Stimulated activated CD8-positive, alpha-beta memory T cell treated with anti-CD3 and anti-CD28 coated beads, Interleukin-15, amount 100 ng/mL, for 48 hours (primary cell): Measurements from ENCODE around the gene S100A3.
A peak's percentile ranks its signal among the peaks of the same experiment; 100 is the strongest.
"Not testable (repeated sequence)": the region's sequence is repeated elsewhere in the genome, so short reads cannot be mapped to it uniquely, and the experiment has no call there.

Experiments used
- DNase-seq, 2 donors: peaks; one replicate each; pipeline ENCODE4 v3.0.0-alpha.2; 2020; ENCODE audit warnings: low read depth in 2 of 2

S100A3 gene

DNA sequence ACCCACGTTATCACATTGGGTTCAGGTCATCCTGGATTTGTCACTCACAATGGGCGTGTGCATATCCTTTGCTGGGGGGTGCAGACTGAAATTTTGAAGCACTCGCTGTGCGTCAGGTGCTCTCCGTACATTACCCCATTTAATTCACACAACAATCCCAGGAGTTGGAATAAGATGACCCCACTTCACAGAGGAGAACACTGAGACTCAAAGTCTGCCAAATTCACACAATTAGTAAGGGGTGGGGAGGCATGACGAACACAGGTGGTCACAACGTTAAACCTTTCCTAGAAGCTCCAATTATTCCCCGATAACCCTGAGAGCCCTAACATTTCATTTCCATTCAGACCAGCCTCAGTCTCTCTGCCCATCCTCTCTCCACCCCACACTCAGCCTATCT lies 20.4 kb upstream of the S100A3 start:
- no peak for DNase-seq

DNA sequence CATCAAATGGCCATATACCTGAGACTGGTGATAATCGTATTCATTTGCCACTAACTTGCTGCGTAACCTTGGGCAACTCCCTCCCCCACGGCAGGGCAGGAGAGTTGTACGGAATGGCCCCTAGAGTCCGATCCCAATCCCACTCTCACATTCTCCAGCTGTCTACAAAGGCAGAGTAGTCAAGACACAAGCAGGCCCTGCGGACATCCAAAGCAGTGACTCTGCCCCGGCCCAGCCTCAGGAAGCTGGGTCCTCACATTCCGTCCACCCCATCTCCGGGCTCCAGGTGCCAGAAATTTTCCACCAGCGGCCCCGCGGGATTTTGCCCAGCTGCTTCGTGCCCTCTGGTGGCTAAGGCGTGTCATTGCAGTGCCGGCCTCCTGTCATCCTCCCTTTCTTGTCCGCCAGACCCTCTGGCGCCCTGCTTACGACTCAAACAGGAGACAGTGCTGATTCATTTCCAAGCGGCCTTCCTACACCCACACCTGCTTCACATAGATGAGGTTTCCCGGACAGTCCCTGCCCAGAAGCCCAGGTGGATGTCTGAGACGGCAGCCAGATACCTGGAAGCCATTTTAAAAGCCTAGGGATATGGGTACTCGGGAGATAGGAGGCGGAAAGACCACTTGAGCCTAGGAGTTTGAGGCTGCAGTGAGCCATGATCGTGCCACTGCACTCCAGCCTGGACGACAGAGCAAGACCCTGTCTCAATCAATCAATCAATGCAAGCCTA lies 19.5 kb upstream of the S100A3 start:
- peak; percentile 69 to 80 for DNase-seq

DNA sequence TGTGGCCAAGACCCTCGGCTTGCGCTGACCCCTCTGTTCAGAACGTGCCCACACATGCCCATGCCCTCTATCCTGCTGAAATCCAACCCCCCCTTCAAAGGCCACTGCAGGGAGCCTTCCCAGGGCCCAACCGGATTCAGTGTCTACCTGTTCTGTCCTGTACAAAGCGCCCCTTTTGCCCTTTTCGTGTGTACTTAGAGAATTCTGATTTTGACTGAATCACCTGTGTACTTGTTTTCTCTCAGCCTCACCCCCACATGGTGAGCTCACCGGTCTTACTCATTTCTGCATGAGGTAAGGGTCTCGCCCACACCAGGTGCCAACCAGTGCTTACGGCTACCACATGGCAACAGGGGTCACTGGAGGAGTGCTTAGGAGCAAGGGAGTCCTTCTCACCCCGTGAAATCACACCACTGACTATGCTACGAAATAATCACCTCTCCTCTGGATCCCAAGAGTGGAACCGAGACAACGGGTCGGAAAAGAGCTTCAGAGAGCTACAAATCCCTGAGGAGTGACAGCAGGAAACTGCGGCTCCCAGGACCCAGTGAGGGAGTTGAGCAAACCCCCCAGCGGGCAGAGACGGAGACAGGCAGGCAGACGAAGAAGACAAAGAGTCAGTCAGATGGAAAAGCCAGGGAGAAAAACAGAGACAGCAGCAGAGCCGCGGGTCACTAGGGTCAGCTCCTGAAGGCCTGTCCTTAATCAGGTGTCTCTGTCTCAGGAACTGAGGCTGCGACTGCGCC lies 18.7 kb upstream of the S100A3 start:
- peak; percentile 33 to 72 for DNase-seq

DNA sequence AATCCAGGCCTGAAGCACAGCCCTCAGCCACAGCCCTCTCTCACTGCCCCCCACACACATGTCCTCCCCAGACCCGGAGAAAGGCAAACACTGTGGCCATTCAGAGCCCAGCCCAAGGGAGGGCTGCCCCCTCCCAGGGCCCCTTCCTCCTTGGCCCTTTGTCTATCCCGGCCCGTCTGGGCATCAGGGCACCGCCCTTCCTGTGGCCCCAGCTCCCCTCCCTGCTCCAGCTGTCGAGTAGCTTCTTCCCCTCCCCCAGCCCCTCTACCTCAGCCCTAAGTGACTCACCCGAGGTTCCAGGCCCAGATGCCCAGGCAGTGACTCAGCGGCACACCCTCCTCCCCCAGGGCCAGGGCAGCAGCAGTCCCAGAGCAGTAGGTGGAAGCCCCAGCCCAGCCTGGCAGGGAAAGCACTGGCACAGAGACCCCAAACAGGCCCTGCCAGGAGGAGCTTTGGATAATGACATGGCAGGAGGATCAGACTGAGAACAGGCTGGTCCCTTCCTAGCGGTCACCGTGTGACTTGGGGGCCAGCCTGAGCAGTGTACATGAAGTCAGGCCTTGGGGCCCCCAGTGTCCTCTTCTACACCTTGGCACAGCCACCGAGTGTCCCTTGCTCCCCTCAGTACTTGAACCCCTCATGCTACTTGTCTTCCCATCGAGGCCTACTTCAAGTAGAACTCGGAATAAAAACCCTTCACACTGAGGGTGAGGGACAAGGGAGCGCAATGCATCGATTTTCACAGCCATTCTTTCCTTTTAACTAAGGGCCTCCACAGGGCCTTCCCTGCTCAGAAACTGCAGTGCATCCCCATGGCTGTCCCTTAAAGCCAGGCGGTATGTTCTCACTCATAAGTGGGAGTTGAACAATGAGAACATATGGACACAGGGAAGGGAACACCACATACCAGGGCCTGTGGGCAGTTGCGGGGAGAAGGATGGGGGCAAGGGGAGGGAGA lies 17.6 kb upstream of the S100A3 start:
- peak; percentile 86 to 88 for DNase-seq

DNA sequence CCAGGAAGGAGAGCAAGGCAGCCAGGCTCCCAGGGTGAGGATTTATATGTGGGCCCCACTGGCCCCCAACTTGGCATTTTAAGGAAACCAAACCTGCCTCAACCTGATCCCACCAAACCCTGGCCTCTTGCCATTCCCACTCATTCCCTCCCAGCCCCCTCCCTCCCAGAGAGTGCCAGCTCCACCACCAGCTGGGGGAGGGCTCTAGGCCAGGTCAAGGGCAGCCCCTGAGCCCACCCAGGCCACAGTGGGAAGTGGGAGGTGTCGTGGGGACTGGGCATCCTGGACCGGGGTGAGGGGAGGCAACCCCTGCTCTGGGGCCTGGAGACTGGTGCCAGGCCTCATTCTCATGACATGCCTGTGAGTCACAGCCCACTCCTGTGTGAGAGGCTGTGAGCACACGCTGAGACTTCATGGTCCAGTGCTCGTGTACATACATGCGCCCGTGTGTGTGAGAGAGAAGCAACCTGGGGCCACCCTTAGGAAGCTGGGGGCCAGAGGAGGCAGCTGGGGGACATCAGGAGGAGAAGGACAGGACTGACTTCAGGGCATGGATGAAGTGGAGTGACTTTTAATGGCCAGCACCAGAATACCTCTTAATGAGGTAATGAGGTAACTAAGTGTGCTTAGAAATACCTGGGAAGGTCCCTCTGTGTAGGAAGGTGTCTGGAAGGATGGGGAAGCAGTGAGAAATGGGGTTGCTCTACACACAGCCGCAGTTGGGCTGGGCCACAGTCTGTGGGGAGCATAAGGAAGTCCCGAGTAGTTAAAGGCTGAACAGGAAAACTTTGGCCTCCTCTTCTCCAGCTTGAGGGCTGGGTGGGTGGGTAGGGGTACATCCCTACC lies 16.7 kb upstream of the S100A3 start, which contains the start of gene S100A2:
Gene S100A2, minus strand, starts transcription at position 316 of the 846 bp plus-strand sequence. CDS start 1,967 bp downstream, outside the sequence.
- DNase-seq = peak; percentile 41 to 61

DNA sequence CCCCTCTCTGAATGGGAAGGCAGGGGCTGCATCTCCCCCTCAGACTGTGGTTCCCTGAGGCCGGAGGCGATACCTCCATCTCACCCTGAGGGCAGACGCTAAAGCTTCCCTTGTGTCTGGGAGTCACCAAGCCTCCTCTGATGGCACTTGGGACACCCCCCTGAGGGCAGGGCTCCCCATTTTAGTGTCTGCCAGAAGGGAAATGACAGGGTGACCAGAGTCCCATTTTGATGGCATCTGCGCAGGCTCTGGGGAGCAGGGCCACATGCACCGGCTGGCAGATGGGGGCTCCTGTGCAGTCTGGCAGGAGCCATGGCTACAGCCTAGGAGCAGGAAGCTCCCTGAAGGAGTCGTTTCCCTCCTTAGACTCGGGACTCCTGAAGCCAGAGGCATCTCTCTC lies 14.9 kb upstream of the S100A3 start:
- DNase-seq = no peak

DNA sequence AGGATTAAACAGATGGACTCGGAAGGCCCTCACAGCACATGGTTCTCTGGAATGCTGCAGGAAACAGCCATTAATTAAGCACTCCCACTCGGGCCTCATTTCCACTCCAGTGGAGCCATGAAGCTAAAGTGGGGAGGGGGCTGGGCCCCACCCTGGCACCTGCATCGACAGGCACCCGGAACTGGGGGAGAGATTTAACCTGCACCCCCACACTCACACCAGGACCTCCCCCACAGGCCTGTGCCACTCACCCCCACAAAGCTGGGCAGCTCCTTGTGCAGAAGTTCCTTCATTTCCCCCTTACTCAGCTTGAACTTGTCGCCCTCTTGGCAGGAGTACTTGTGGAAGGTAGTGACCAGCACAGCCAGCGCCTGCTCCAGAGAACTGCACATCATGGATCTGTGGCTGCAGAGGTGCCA lies 14.4 kb upstream of the S100A3 start:
- no peak for DNase-seq

DNA sequence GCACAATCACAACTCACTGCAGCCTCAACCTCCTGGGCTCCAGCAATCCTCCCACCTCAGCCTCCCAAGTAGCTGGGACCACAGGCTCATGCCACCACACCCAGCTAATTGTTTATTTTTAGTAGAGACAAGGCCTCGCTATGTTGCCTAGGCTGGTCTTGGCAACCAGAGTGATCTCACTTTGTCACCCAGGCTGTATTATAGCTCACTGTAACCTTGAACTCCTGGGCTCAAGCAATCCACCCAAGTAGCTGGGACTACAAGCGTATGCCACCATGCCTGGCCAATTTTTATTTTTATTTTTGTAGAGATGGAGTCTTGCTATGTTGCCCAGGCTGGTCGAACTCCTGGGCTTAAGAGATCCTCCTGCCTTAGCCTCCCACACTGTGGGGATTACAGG lies 13.0 kb upstream of the S100A3 start:
- not testable (repeated sequence) for DNase-seq

DNA sequence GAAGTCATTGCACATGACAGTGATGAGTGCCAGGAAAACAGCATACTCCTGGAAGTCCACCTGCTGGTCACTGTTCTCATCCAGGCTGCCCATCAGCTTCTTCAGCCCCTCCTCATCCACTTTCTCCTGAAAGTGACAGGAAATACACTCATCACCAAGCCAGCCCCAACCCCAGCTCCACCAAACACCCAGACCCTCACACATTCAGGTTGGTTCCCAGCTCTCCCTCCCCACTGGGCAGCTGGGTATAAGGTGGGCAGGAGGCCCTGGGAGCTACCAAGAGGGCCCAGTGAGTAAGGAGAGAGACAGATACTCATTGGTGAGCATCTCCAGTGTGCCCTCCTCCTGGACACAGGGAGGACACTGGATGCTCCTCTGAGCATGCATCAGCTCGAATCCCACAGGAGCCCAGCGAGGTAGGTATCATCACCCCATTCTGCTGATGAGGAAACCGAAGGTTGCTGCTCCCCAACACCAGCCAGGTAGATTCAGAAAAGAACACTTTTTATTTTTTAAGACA lies 12.5 kb upstream of the S100A3 start:
- no peak for DNase-seq

DNA sequence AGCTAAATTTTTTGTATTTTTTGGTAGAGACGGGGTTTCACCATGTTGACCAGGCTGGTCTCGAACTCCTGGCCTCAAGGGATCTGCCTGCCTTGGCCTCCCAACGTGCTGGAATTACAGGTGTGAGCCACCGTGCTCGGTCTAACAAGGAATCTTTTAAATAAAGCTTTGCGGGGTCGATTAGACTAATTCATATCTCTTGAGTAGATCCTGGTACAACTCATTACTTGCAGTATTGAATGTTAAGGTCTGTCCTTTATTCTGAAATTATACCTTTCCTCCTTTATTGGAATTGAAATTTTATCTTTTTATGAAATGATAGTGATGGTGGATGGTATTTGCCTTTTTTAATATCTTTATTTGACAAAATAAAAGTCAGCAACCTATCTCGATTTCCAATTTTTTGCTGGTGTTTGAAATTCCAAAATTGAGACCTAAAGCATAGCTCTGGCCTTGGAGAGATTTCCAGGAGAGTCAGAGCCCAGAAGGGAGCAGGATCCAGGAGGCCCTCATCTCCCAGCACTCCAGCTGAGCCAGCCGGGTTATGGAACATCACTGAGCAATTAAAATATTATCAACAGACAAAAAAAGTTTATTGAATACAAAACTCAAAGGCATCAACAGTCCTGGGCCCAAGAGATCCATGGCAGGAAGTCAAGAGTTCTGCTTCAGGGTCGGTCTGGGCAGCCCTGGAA lies 11.9 kb upstream of the S100A3 start:
- no peak for DNase-seq

DNA sequence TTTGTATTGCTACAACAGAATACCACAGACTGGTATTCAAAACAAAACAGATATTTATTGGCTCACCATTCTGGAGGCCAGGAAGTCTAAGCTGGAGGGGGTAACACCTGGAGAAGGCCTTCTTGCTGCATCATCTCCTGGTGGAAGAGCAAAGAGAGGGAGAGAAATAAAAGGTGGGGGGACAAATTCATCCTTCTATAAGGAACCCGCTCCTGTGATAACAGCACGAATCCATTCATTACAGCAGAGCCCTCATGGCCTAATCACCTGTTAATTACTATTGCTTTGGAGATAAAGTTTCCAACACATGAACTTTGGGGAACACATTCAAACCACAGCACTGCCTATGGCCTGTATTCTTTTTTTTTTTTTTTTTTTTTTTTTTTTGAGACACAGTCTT lies 11.2 kb upstream of the S100A3 start:
- no peak for DNase-seq

DNA sequence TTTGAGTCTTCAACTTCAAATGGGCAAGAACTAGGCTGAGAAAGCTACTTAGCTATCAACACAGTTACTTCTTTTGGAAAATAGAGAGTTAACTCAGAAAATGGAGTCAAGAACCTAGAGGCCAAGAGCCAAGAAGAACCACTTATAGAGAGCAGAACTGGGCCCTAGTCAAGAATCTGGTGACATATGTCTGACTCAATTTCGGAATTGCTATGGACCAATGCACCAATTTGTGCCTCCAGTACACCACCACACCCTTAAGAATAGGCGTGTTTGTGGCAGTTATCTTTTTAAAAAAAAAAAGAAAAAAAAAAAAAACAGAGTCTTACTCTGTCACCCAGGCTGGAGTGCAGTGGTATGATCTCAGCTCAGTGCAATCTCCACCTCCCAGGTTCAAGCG lies 8.8 kb upstream of the S100A3 start:
- no peak for DNase-seq

DNA sequence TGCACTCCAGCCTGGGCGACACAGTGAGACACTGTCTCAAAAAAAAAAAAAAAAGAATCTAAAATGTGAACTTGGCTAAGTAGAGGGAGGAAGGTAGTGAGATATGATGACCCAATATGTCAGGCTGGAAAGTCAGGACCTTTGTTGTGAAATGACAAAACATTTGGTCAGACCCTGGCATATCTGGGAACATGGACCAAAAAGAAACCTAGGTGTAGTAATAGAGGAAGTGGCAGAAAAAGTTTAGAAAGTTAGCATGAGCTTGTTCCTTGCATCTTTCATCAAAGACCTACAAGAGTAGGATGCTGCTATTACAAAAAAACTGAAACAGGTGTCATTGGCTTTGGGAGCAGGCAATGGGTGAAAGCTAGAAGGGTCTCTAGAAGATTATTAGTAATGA lies 7.3 kb upstream of the S100A3 start:
- no peak for DNase-seq

DNA sequence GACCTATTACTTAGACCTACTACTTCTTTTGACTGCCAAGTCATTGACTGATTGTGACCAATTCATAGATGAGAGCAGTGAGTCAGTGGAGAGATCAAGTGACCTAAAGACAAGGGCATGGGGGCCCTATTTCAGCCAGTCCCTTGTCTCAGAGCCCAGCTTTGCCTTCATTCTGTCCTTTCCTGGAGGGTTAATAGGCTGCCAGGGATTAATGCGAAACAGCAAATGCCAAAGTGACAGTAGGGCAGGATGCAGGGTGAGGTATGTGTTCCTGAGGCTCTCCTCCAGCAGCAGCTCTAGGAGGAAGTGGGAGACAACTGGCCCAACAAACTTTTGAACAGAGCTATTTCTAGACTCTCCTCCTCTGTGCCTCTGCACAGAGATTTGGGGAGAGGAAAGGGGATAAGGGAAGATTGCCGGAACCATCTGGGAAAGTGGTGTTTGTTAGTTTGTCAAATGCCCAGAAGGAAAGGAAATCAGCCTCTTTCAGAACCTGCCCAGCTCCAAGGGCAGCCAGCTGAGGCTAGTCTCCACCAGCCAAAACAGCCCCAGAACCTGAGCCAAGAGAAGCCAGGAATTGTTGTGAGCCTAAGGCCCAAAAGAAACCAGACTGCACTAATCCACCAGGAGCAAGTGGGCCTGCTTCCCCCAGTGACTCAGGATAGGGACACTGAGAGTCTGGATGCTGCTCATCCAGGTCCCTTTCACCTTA lies 4.9 kb upstream of the S100A3 start:
- no peak for DNase-seq

DNA sequence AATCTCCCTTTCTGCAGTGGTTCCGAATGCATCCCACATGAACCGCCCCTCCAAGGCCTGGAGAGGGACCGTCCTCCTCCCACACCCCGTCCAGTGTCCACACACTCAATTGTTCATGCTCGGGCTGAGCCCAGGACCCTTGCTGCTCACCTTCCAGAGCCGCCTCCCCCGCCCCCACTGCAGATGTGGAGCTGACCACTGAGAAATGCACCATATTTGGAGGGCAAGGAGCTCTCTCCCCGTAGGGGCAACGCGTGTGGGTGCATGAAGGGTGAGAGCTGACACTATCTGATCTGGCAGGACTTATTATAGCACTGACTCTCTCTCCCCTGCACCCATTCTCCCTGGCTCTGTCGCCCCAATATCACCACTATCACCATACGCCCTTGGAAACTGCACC lies 4.0 kb upstream of the S100A3 start:
- no peak for DNase-seq

DNA sequence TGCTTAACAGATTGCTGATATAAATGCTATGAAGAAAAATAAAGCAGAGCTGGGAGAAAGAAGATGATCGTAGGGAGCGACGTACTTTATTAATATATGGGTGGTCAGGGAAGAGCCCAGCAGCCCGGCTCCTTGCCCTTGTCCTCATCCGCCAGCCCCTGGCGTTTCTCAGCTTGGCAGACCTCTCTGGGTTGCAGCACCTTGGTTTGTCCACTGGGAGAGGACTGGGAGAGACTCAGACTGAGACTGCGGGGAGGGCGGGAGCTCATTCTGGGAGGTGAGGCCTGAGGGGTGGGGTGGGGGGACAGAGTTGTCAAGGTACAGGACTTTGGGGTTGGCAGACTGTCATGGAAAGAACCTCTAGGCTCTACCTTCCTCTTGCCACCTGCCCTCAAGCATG lies 3.3 kb upstream of the S100A3 start:
- no peak for DNase-seq

DNA sequence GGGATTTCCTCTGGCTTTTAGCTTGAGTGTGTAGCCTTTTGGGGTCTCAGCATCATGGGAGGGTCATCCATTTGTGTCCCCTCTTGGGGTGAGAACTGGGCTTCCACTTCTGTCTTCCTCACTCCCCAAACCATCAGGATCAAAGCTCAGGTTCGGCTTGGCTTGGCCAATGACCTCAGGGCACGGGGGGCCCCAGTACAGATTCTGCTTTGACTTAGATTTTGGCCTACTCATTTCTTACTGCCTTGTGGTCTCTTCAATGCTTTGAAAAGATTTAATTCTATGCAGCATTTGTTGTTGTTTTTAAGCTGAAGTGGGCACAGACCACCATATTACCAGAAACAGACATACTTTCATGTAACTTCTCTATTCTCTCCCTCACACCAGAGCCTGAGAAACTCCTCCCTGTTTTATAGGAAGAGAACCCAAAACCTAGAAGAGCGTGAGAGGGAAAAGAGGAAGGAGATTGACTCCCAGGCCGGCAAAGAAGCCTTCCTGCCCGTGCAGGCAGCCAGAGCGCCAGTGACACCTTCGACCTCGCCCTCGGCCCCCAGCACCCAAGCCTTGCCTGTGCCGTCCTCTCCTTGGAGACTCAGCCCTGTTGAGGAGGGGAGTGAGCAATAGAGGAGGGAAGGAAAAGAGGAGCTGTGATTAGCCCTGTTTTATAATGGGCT lies 1.9 kb upstream of the S100A3 start:
- no peak for DNase-seq

DNA sequence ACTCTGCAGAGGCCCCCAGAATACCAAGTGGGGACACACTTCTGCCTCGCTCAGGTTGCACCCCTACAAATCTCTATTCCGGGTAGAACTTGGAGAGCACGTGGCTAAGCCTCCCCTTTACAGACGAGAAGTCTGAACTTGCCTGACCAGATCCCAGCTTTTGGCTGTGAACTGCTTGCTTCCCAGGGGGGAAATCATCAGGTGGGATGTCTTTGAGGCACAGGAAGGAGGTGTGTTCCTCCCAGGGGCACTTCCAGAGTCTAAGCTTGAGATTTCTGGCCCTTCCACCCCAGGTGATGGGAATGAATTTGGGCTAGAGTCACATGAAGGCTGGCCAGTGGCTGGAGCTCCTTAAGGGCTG lies 1.3 kb upstream of the S100A3 start:
- no peak for DNase-seq

DNA sequence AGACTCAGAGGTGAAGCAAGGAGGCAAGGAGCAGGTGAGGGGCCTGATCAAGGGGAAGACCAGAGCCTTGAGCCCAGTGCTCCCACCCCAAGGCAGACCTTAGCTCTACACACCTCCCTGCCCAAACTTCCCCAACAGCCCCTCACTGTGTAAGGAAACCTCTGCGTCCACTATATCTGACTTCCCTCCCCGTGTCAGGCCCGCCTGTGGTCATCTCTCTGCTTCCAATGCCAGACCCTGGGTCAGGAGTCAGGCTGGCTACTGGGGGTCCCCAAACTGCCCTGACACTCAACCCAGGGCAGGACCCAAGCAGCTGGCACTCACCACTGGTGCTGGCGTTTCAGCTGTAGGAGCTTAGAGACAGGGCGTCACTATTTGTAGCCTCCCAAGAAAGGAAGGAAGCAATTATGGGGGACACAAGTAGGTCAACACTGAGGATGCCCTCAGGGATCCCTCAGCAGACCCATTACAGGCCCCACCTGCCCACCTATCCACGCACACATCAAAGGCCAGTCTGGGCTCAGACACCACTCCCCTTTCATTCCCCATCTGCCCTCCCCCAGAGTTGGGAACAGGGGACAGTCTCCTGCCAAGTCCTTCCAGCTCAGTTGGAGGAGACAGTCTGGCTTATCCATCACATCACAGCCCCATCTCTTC lies 811 bp upstream of the S100A3 start:
- DNase-seq = no peak
